NCI-H526 treated with DMSO at 0.1 percent for 48 hours (cell line): ENCODE measurements around the gene SPTLC2.

Source experiments
- DNase-seq: peaks from one replicate; lab custom pipeline; 2025; lab: John Stamatoyannopoulos, UW

SPTLC2 gene

GRCh38 chr14:77622366-77622961, 6.0 kb upstream of the SPTLC2 start:
- no peak for DNase-seq

- no peak for DNase-seq
Observed at GRCh38 chr14:77620222-77620870, 3.9 kb upstream of the SPTLC2 start.

DNA sequence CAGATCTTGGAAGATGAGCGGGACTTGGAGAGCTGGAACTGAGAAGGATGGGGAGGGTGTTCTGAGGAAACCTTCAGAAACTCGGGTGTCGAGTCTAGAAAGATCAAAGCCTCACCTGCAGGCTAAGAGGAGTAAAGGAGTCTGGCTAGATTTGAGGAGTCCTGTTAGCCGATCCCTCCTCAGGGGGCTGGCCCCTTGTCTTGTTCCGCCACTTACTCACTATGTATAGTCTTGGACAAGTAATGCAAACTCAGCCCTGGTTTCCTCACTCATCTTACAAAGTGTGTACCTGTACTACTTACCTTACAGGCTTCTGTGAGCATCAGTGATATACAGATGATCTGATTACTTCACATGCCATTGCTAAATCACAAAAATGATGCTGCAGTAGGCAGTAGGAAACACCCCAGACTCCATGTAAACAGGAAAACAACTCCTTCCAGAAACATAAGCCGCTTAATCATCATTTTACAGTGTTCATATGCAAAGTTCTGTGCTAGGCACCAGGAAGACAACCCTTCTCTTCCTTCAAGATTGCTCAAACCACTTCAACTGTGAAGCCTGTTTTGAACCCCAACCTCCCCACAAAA, 2.0 kb upstream of the SPTLC2 start:
- no peak for DNase-seq

DNA sequence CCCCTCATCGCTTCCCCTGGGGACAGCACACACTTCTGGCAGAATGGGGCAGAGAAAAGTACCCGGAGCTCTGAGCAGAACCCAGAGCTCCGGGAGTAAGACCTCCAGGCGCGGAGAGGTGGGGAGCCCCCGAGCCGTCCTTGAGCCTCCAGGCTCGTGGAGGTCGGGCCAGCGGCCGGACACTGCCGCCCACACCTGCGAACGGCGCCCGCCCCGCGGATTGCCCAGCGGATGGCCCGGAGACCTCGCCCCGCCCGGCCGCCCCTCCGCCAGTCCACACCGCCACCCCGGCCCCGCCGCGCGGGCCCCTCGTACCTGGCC, 344 bp downstream of the SPTLC2 start:
- no peak for DNase-seq

DNA sequence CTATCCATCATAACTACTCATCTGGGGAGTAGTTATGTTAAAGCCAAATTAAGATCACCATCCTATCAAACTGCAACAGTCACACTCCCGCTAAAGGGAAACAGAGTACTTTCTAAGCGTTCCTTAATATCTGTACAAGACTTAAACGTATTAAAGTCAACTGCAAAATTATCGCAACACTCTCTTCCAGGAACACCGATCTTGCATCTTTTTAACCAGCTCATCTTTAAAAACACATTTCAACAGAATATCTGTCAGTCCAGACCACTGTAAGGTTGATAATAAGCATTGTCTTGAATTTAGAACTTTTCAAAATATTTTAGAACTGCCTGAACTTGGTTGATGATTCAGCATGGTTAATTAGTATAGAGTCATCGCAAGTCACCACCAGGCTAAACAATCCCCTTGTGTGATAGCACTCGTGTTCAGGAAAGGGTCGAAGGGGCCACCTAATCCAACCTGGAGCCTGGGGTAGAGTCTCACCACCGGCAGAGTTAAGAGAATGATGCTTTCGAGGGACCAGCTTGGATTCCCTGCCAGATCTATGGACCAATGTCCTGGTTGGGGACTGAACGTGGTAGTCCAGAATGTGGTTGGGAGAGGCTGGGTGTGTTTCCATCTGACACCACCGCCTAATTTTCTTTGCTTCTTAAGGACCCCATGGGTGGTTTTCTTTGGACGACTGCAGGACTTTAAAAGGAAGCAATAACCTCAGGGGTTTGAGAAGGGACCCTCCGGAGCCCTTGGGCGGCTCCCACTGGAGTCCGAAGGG, 890 bp downstream of the SPTLC2 start:
- peak; percentile 18 for DNase-seq

DNA sequence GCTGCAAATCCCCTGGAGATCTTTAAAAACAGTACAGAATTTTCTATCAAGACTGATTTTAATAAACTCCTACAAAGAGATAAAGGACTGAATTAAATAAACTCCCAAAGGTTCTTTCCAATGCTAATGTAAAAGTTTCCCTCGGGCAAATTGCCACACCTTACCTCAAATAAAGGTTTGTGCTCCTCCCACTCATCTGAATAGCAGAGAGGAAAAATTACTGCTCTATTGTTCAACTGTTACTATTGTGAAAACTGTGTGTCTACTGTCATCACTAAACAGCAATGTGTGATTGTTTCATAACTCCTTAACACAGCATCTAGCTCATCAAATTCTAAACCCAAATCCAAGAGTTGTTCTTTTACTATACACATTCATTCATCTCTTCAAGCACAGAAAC, 3.2 kb downstream of the SPTLC2 start:
- no peak for DNase-seq

DNA sequence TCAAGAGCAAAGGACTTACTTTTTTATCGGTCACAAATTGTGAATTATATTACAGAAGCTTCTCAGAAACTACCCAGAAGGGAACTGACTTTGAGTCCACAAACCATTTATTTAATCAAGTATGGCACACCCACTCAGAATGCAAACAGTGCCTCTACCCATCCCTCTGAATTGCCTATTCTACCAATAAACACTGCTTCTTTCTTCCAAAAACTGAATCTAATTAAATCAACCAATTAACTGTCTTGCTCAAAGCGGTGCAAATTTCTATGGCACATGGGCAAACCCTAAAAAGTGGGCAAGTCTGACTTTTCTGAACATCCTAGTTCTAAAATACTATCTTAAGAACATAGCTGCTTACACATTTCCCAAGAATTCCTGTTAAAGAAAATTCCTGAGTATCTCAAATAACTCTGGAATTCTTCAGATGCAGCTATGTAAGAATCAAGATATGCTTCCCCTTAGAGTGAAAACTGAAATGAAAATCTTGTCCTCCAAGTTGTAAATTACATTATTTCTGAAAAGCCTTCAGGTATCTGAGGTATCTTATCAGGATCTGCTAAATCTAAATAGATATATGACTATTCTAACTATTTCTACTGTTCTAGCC, 4.3 kb downstream of the SPTLC2 start:
- DNase-seq, result no peak

DNA sequence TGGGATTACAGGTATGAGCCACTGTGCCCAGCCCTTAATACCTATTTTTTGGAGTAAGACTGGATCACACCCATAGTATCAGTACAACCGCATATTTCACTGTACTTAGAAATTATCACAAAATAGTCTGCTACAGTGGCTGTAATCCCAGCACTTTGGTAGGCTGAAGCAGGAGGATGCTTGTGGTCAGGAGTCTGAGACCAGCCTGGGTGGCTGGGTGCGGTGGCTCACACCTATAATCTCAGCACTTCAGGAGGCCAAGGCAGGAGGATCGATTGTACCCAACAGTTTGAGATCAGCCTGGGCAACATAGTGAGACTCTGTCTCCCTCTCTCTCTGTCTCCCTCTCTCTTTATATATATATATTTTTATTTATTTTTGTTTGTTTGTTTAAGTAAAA, 5.9 kb downstream of the SPTLC2 start:
- DNase-seq, result no peak

GRCh38 chr14:77609922-77610321, 6.5 kb downstream of the SPTLC2 start:
- no peak for DNase-seq

- no peak for DNase-seq
Observed at GRCh38 chr14:77607741-77608302, 8.6 kb downstream of the SPTLC2 start.

- DNase-seq, result no peak
Observed at GRCh38 chr14:77605392-77605972, 11.0 kb downstream of the SPTLC2 start.

GRCh38 chr14:77603654-77604255, 12.7 kb downstream of the SPTLC2 start:
- no peak for DNase-seq

GRCh38 chr14:77603031-77603430, 13.4 kb downstream of the SPTLC2 start:
- DNase-seq, result no peak

DNA sequence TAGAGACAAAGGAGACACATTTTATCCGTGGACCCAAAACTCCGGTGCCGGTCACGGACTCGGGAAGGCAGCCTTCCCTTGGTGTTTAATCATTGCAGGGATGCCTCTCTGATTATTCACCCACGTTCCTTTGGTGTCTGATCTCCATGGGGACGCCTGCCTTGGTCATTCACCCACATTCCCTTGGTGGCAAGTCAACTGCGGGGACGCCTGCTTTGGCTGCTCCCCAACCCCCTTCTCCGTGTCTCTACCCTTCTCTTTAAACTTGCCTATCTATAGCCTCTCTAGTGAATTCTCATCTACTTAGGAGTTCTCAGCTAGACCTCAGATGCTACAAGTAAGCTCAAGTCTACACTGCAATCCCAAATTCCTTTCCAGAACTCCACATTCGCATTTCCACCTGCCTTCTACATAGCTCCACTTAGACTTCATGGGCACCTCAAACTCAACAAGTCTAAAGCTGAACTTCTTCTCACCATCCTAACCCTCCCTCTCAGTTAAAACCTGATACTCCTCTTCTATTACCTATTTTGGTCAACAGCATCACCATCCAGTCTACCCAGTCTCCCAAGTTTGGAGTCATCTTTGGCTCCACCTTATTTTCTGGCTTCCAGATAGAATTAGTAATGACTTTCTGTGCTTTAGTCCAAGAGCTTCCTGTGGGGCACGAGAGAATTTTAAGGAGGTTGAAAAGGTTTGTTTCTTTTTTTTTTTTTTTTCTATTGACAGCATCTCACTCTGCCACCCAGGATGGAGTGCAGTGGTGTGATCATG, 14.4 kb downstream of the SPTLC2 start:
- DNase-seq, result no peak

DNA sequence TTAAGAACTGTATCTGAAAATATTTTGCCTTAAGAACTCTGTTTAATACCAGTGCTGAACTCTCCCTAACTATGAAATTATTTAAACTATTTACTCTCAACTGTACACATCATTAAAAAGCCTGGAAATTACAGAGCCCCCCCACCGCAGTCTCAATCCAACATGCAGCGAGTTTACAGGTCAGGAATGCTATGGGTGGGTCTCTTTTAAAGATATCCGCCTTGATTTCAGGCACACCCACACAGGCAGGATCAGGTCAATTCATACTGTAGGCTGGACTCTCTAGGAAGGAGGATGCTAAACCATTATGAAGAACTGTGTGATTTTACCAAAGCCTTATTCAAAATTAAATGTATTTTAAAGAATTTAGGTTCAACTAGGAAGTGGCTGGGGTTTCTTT, 16.5 kb downstream of the SPTLC2 start:
- DNase-seq, result no peak

DNA sequence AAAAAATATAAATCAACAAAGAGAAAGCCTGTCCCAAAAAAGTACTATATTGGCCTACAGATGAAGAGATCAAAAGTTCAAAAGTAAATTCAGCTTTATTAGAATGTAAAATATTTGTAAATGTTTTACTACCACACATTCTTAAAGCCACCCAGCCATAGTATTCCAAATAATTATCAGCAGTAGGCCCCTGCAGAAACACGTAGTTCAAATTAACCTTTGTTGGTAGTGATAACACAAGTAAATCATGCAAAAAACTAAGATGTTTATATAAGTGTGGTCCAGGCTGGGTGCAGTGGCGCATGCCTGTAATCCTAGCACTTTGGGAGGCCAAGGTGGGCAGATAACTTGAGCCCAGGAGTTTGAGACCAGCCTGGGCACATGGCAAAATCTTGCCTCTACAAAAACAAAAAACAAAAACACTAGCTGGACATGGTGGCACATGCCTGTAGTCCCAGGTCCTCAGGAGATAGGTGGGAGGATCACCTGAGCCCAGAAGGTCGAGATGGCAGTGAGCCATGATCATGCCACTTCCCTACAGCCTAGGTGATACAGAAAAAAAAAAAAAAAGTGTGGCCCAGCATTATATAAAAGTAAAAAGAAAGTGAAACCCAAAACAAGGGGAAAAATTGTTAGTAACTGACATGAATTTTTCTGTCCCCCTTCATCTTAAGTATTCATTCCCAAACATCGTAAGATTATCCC, 17.9 kb downstream of the SPTLC2 start:
- no peak for DNase-seq

DNA sequence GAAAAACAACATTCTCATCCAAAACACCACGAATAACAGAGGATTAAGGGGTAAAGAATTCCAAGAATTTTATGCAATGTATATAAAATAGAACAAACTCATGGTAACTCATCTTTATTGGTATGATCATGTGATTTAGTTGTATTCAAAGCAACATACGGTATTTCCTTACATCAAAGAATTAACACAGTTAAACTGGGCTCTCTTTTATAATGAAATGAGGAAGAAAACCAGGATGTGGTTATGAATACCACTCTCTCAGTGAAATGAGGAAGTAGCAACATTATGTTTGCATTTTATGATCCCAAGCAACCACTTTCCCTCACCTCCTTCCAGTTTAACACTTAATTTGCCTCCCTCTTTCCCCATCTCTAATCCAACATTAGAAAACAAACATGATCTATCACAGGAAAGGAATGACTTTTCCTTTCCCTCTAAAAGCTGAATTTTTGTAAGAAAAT, 22.9 kb downstream of the SPTLC2 start:
- DNase-seq, result peak; percentile 79

DNA sequence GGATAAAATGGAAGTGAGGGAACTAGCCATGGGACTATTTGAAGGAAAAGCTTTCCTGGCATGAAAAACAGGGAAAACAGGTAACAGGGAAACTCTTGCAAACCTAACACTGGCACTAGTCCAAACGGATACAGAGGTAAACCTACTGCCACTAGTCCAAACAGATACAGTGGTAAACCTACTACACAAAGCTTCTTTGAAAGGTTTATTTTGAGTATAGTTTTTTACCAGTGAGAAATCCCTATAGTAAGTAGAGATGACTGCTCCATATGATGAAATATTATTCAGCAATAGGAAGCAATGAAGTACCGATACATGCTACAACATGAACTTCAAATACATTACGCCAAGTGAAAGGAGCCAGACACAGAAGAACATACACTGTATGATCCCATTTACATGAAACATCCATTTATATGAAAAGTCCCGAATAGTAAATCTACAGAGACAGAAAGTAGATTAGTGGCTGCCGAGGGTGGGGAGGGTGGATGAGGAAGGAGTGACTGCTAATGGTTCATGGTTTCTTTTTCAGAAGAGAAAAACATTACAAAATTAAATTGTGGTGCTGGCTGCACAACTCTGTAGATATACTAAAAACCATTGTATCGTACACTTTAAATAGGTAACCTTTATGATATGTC, 25.5 kb downstream of the SPTLC2 start:
- DNase-seq, result no peak

DNA sequence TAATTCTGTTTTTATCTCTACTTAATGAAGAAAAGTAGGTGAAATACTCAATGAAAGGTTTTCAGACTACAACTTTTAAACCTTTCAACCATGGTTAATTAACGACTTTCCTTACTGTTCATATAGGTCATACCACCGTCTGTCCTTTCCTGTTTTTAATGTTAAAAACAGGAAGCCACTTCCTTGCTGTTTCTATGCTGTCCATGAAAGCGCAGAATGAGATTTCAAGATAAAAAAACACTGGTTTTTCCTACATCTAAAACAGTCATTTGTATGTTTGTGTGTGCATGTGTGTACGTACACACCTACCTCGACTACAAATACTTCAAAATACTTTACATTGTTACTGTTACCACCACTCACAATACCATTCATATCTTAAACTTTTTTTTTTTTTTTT, 27.3 kb downstream of the SPTLC2 start:
- no peak for DNase-seq
